GM18520 (cell line): ENCODE results near the gene ALDOA.

Experiments
- ATAC-seq: cut with Tn5 transposase; IDR thresholded peaks from one replicate; pipeline ENCODE4 v1.9.1; 2021; ENCODE audit not compliant: unreplicated experiment

The ALDOA gene

GRCh38 chr16:30068750-30069610 is 3.4 kb downstream of the ALDOA start:
- ATAC-seq: no peak

- ATAC-seq: no peak
These were observed 4.3 kb downstream of the ALDOA start for GRCh38 chr16:30069611-30070462.

- no peak for ATAC-seq
These were observed 4.9 kb downstream of the ALDOA start for GRCh38 chr16:30070490-30070889.

- peak; percentile 73 for ATAC-seq
These were observed 10.1 kb downstream of the ALDOA start, which contains the start of gene PPP4C for GRCh38 chr16:30075503-30076275. PPP4C (plus strand) TSS chr16:30075994; CDS start chr16:30076378, 384 bp downstream.

GRCh38 chr16:30076276-30076791 is 10.8 kb downstream of the ALDOA start:
- no peak for ATAC-seq

- ATAC-seq: no peak
These were observed 12.1 kb downstream of the ALDOA start for GRCh38 chr16:30077656-30078055.

- ATAC-seq: no peak
These were observed 13.2 kb downstream of the ALDOA start for GRCh38 chr16:30078744-30079143.

GRCh38 chr16:30079480-30079879 is 13.9 kb downstream of the ALDOA start:
- ATAC-seq: no peak

GRCh38 chr16:30082545-30083090 is 17.1 kb downstream of the ALDOA start:
- no peak for ATAC-seq

GRCh38 chr16:30083216-30084055 is 17.9 kb downstream of the ALDOA start:
- ATAC-seq: no peak

- no peak for ATAC-seq
These were observed 18.7 kb downstream of the ALDOA start for GRCh38 chr16:30084096-30084815.

GRCh38 chr16:30084816-30085159 is 19.2 kb downstream of the ALDOA start:
- ATAC-seq: no peak

- no peak for ATAC-seq
These were observed 19.7 kb downstream of the ALDOA start for GRCh38 chr16:30085247-30085646.

GRCh38 chr16:30085820-30086219 is 20.3 kb downstream of the ALDOA start:
- ATAC-seq: no peak

- no peak for ATAC-seq
These were observed 21.0 kb downstream of the ALDOA start for GRCh38 chr16:30086291-30087140.

- no peak for ATAC-seq
These were observed 21.8 kb downstream of the ALDOA start for GRCh38 chr16:30087181-30087898.

GRCh38 chr16:30088237-30088831 is 22.8 kb downstream of the ALDOA start:
- no peak for ATAC-seq
